Caco-2 (cell line): Measurements from ENCODE around the gene NDUFAF3. TPM values are rescaled to one million over a fixed set of nuclear protein-coding genes. Genes with fewer than 3 reads are reported as not detected.

Source experiments
- BruUV-seq: library from RNA; stranded (reverse); fragments of 400-500 nt; replicated peaks from 2 replicates; lab custom pipeline; 2021; lab: Mats Ljungman, UMichigan
- CTCF ChIA-PET: fragments of 300-600 bp; sonication (Branson Sonifier 250); formaldehyde crosslinking; loops from one replicate; lab custom pipeline; 2022; ENCODE audit warnings: antibody characterized with exemption; lab: Charles Lee
- POLR2A ChIA-PET: fragments of 300-600 bp; sonication (Branson Sonifier 250); formaldehyde crosslinking; loops from one replicate; lab custom pipeline; 2022; ENCODE audit warnings: antibody characterized with exemption; lab: Charles Lee
- DNase-seq, 2 experiments: peaks; one replicate each; pipeline versions ENCODE4 v3.0.0 to v3.0.0-alpha.2; 2020 to 2022
- H3K27me3 ChIP-seq: replicated peaks from 2 replicates; pipeline ENCODE4 v1.6.0; 2011; ENCODE audit warnings: low read length; ENCODE audit not compliant: control insufficient read depth, insufficient read depth
- H3K36me3 ChIP-seq: 2 replicates; pipeline ENCODE4 v1.5.1; 2011; ENCODE audit warnings: low read length; ENCODE audit not compliant: control insufficient read depth, insufficient read depth
- H3K4me1 ChIP-seq: fragments of 250-450 bp; sonication (Bioruptor Pico); 2 replicates; pipeline ENCODE4 v1.5.1; 2020; ENCODE audit warnings: mild to moderate bottlenecking
- H3K4me3 ChIP-seq: 2 replicates; pipeline ENCODE4 v1.5.1; 2011; ENCODE audit warnings: low read depth, mild to moderate bottlenecking, control low read depth, low read length
- H3K9me3 ChIP-seq: fragments of 250-450 bp; sonication (Bioruptor Pico); 2 replicates; pipeline ENCODE4 v1.5.1; 2020; ENCODE audit warnings: mild to moderate bottlenecking, moderate library complexity
- H3K27ac Mint-ChIP-seq: one replicate; pipeline ENCODE4 v1.8.0; 2022; ENCODE audit warnings: mixed read lengths; ENCODE audit not compliant: unreplicated experiment
- H3K27me3 Mint-ChIP-seq: one replicate; pipeline ENCODE4 v1.8.0; 2022; ENCODE audit warnings: mixed read lengths; ENCODE audit not compliant: insufficient read depth, unreplicated experiment
- H3K36me3 Mint-ChIP-seq: one replicate; pipeline ENCODE4 v1.8.0; 2022; ENCODE audit warnings: mild to moderate bottlenecking, mixed read lengths; ENCODE audit not compliant: insufficient read depth, unreplicated experiment
- H3K4me1 Mint-ChIP-seq: one replicate; pipeline ENCODE4 v1.8.0; 2022; ENCODE audit warnings: low read depth, mixed read lengths; ENCODE audit not compliant: unreplicated experiment
- H3K4me3 Mint-ChIP-seq: one replicate; pipeline ENCODE4 v1.8.0; 2022; ENCODE audit warnings: mild to moderate bottlenecking, moderate library complexity, mixed read lengths; ENCODE audit not compliant: unreplicated experiment
- H3K9me3 Mint-ChIP-seq: one replicate; pipeline ENCODE4 v1.8.0; 2022; ENCODE audit warnings: mixed read lengths; ENCODE audit not compliant: unreplicated experiment
- CTCF ChIP-seq, 2 experiments: fragments of 200-600 bp in 1 of 2; IDR thresholded peaks; 1 replicate in 1 of 2; 2 replicates in 1 of 2; pipeline versions ENCODE4 v1.5.1 to v1.8.0; 2011 to 2022; ENCODE audit warnings: antibody characterized with exemption in 1 of 2, control low read depth in 1 of 2, inconsistent platforms in 1 of 2, low read depth in 1 of 2, low read length in 1 of 2, mild to moderate bottlenecking in 1 of 2, moderate library complexity in 1 of 2; ENCODE audit not compliant: insufficient read depth in 1 of 2, severe bottlenecking in 1 of 2, unreplicated experiment in 1 of 2
- intact Hi-C: fragments of 100-400 bp; cut with micrococcal nuclease; formaldehyde crosslinking; loops from one replicate; pipeline ENCODE4 v1.10.0; 2022; ENCODE audit not compliant: unreplicated experiment
- total RNA-seq: library from RNA; stranded (reverse); gene quantifications from 2 replicates; pipeline ENCODE4 v1.2.3, GENCODE V29; 2022

NDUFAF3 gene
- total RNA-seq, 1 experiment from 2014 or later = 68.7 TPM

GRCh38 chr3:49019941-49020329 is 2.0 kb upstream of the NDUFAF3 start:
- H3K4me3 Mint-ChIP-seq = peak overlapping the region; percentile 88
- H3K27me3 ChIP-seq = no peaks in the 10 kb centered on the region
- no TSS peak for BruUV-seq
- H3K36me3 Mint-ChIP-seq = peaks cover 80% of the 10 kb centered on the region
- no peak for DNase-seq
- POLR2A ChIA-PET = interaction anchor here (0.8 to 4.4 kb wide), 2 partner anchors 9 to 13 kb away, joined by 3 to 92 read pairs; partner anchors contain the start of genes IMPDH2 and WDR6
- H3K36me3 ChIP-seq = peaks cover 6% of the 10 kb centered on the region; the same call in 1 of the 2 replicates
- peak overlapping the region; percentile 97 for H3K27ac Mint-ChIP-seq
- CTCF ChIA-PET = interaction anchor here (0.5 to 1.5 kb wide), 3 partner anchors 10 to 32 kb away, joined by 3 to 6 read pairs (median 3); no protein-coding TSS in a partner anchor
- peak overlapping the region; percentile 85 for H3K4me3 ChIP-seq
- no peaks in the 10 kb centered on the region for H3K27me3 Mint-ChIP-seq
- H3K4me1 Mint-ChIP-seq = peaks cover 6% of the 10 kb centered on the region
- no peak for TF ChIP-seq CTCF (IDR thresholded peaks at IDR 0.05; ENCODE audit: insufficient read depth in 1 of 2, low read depth in 1 of 2, low read length in 1 of 2, severe bottlenecking in 1 of 2, unreplicated experiment in 1 of 2)
- no peaks in the 10 kb centered on the region for H3K9me3 Mint-ChIP-seq
- intact Hi-C loops = loop anchor here (2.0 to 10.0 kb wide), 2 partner anchors 75 to 135 kb away; partner anchors contain the start of gene QRICH1
- H3K9me3 ChIP-seq = no peaks in the 10 kb centered on the region
- H3K4me1 ChIP-seq = peaks cover 3% of the 10 kb centered on the region; the same call in 1 of the 2 replicates

GRCh38 chr3:49020330-49021212 is 1.4 kb upstream of the NDUFAF3 start:
- TSS peak; percentile 72 for BruUV-seq
- H3K4me3 Mint-ChIP-seq = peak overlapping the region; percentile 88
- Histone ChIP-seq H3K9me3 (no peaks in the 10 kb centered on the region), H3K36me3 (peaks cover 7% of the 10 kb centered on the region; the same call in 1 of the 2 replicates), H3K27me3 (no peaks in the 10 kb centered on the region), H3K4me1 (peaks cover 3% of the 10 kb centered on the region; the same call in 1 of the 2 replicates), H3K4me3 (peak overlapping the region; percentile 85)
- H3K4me1 Mint-ChIP-seq = peaks cover 6% of the 10 kb centered on the region
- H3K36me3 Mint-ChIP-seq = peaks cover 80% of the 10 kb centered on the region
- intact Hi-C loops = loop anchor here (1.0 to 10.0 kb wide), 3 partner anchors 9 to 134 kb away; partner anchors contain the start of genes IMPDH2 and QRICH1
- no peaks in the 10 kb centered on the region for H3K27me3 Mint-ChIP-seq
- POLR2A ChIA-PET = interaction anchor here (0.5 to 4.4 kb wide), 7 partner anchors 9 to 374 kb away, joined by 3 to 92 read pairs (median 3); partner anchors contain the start of genes IMPDH2, LAMB2, QRICH1 and WDR6
- CTCF ChIA-PET = interaction anchor here (0.5 to 2.0 kb wide), 5 partner anchors 9 to 112 kb away, joined by 3 to 6 read pairs (median 3); partner anchors contain the start of gene LAMB2
- no peaks in the 10 kb centered on the region for H3K9me3 Mint-ChIP-seq
- H3K27ac Mint-ChIP-seq = peak overlapping the region; percentile 97
- no peak for TF ChIP-seq CTCF (IDR thresholded peaks at IDR 0.05; ENCODE audit: insufficient read depth in 1 of 2, low read depth in 1 of 2, low read length in 1 of 2, severe bottlenecking in 1 of 2, unreplicated experiment in 1 of 2)
- peak; percentile 51 to 63 for DNase-seq
